GM19043 (cell line): ENCODE measurements around the gene LIME1.
"Not testable (repeated sequence)": the region's sequence is repeated elsewhere in the genome, so short reads cannot be mapped to it uniquely, and the experiment has no call there.

Source experiments
- ATAC-seq: cut with Tn5 transposase; IDR thresholded peaks from one replicate; pipeline ENCODE4 v1.9.1; 2021; ENCODE audit warnings: low read depth; ENCODE audit not compliant: unreplicated experiment

Gene LIME1

GRCh38 chr20:63768591-63769515 lies 32.4 kb downstream of the LIME1 start:
- no peak for ATAC-seq

GRCh38 chr20:63769891-63770474 lies 33.5 kb downstream of the LIME1 start:
- ATAC-seq: no peak

- no peak for ATAC-seq
These were observed 34.7 kb downstream of the LIME1 start for GRCh38 chr20:63771046-63771707.

DNA sequence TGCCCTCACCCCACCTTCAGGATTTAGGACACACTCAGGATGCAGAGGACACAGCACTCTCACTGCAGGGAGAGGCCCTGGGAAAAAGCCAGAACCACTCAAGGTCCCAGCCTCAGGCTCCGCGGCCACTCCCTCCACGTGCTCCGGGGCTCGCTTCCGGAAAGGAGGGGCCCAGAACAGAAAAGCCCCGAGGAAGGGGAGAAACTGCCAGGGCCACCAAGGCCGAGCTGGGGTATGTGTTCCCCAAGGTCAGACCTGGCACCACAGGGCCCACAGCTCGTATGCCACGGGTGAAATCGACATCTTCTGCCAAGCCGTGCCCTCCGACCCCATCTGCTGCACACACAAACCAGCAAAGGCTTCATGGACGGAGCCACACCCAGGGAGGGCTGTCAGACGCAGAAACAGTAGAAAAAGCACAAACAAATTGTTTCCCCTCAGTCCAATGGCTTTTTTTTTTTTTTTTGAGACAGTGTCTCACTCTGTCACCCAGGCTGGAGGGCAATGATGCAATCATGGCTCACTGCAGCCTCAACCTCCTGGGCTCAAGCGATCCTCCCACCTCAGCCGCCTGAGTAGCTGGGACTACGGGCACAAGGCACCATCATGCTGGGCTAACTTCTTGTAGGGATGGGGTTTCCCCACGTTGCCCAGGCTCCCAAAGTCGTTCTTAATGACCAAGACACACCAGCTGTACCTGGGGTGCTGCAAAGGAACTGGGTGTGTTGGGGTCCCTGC lies 36.5 kb downstream of the LIME1 start:
- ATAC-seq: no peak

DNA sequence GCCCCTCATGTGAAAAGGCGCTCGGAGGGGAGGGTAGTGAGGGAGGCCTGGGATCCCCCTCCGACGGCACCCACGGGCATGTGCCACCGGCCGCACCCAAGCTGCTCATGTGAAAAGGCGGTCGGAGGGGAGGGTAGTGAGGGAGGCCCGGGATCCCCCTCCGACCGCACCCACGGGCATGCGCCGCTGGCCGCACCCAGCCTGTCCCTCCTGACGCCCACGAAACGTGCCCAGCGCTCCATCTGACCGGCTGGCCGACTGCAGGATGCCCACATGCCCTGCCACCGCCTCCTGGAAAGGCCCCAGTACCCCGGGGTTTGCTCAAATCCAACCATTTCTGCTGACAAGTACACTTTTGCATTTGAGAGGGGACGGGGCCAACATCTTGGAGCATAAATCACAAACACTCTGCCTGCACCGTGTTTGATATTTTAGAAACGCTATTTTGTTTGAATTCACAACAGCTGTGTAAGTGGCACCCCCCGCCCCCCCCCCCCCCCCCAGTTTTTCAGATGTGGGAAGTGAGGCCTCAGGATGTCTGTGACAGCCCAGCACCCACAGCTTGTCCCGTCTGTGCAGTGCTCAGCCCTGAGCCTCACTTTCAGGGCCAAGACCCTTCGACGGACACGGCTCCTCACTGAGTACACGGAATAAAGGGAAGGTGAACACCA lies 37.2 kb downstream of the LIME1 start:
- ATAC-seq: no peak

- ATAC-seq: no peak
These were observed 37.8 kb downstream of the LIME1 start for GRCh38 chr20:63774306-63774705.

- no peak for ATAC-seq
These were observed 38.9 kb downstream of the LIME1 start for GRCh38 chr20:63775096-63775978.

GRCh38 chr20:63776875-63777274 lies 40.4 kb downstream of the LIME1 start:
- not testable (repeated sequence) for ATAC-seq

DNA sequence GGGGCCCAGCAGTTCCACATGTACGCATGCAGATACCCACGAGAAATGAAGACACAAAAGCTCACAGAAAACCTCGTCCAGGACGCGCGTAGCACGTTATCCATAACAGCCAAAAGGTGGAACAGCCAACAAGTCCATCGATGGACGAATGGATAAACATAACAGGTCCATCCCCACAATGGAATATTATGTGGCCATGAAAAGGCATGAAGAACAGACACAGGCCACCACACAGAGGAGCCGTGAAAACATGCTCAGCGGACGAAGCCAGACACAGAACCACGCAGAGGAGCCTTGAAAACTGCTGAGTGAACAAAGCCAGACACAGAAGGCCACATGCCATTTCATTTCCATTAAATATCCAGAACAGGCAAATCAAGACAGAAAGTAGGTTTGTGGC lies 41.1 kb downstream of the LIME1 start:
- no peak for ATAC-seq

DNA sequence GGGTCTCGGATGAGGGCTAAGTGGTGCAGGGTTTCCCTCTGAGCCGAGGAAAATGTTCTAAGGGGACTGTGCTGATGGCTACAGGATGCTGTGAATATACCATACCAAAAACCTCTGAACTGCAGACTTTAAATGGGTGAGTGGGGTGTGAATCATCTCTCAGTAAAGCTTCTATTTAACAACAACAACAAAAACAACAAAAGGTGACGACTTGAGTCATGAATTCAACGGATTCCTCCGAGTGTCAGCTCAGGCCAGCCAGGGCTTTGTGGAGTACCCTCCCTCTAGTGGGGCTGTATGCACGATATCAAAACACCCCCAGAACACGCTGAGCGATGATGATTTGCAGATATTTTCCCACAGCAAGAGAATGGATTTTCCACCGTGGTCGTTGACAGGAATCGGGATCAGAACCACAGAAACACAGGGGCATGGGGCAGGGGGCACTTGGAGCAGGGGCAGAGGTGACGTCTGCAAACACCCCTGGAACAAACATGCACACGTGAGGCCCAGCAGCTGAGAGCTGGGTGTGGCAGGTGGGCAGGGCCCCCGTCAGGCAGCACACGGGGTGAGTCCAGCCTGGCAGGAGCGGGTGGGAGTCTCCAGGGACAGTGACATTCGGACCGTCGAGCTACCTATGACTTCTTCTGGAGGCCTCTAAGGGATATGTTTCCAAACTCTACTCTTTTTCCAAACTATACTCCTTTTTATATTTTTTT lies 41.7 kb downstream of the LIME1 start:
- ATAC-seq: no peak

GRCh38 chr20:63778857-63779256 lies 42.4 kb downstream of the LIME1 start:
- ATAC-seq: no peak

DNA sequence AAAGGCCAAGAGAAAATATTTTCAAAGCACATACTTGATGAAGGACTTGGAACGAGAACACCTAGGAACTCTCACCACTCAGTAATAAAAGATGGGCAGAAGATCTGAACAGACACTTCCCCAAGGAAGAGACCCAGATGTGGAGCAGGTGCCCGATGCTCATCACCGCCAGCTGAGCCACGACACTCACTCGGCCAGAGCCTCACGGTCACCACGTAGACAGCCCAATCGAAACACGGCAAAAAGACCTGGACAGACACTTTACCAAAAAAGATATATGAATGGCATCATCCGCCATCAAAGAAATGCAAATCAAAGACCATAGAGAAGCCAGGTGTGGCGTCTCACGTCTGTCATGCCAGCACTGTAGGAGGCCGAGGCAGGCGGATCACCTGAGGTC lies 44.7 kb downstream of the LIME1 start:
- ATAC-seq: no peak

- ATAC-seq: no peak
These were observed 45.6 kb downstream of the LIME1 start for GRCh38 chr20:63782051-63782471.

DNA sequence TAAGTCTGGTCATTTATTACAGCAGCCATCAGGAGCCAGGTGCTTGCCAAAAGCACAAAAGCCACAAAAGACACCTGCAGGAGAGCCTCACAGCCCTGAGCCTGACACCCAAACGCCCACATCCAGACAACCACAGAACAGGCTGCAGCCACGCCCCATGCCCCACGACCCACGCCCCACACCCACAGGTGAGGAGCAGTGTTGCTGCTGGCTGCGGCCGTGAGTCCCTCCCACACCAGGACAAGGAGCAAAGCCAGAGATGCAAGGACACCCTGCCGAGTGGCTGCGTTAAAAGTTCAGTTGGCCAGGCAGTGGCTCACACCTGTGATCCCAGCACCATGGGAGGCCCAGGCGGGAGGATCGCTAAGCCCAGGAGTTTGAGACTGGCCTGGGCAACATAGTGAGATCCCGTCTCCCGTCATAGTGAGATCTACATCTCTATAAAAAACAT lies 46.1 kb downstream of the LIME1 start:
- ATAC-seq: no peak

DNA sequence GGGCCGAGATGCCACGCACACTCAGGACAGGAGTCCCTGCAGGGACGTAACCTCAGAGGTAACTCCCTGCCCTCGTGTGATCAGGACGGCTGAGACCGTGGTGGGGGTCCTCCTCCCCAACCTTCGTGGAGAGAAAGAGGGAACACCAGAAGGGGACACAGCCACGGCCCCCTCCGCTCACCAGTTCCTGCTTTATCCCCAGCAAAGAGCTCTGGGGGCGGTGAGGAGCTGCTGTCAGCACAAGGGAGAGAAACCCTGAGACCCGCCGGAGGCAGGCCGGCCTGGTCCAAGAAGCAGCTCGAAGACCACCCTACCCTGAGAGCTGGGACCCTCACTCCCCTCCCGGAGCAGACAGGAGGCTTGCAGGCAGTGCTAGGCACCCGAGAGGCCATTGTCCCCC lies 47.5 kb downstream of the LIME1 start:
- ATAC-seq: no peak

DNA sequence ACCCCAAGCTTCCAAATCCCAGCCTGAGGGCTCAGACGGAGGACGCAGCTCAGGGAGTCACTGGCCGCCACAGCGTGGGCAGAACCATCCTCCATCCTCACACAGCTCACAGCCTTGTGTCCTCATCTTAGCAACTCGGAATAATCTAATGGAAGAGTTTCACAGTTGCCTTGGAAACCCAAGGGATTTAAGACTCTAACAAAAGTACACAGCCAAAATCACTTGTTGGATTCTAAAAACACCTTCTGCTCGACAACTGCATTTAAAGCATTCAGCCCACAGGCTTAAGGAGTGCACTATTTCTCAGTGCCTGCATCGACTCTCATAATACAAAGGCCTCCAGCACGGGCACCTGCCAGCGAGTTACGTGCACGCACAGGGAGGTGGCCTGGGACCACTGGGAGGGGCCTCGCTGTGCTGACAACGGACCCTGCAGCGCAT lies 49.2 kb downstream of the LIME1 start:
- ATAC-seq: no peak

DNA sequence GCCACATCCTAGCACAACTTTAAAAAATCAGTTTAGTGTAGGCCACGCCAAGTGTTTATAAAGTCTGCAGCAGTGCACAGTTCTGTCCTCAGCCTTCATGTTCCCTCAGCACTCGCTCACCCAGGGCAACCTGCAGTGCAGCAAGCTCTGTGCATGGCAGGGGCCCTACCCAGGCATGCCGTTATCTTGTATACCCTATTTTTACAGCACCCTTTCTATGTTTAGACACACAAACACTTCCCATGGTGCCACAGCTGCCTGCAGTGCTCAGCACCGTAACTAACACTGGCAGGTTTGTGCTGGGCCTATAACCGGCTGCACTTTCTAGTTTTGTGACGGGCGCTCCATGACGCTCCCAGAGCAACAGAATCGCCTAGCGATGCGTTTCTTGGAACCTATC lies 50.8 kb downstream of the LIME1 start:
- no peak for ATAC-seq

DNA sequence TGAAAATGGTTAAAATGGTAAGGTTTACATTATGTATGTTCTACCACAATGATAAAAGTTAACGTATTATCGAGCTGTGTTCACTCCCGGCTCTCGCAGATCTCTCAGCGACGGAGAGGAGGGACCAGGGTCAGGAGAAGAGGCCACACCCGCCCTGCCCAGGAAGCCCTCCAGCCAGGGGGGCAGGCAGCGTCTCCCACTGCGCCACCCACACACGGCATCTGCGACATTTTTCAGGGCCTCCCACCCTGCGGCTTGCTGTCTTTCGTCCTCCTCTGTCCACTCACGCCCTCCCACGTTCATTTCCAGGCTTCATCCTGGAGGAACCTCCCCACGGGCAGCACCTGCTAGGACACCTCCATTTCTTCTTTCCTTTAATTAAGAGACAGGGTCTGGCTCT lies 51.3 kb downstream of the LIME1 start:
- no peak for ATAC-seq
